WERI-Rb-1 (cell line): Measurements from ENCODE around the gene SLC39A7.
A peak's percentile ranks its signal among the peaks of the same experiment; 100 is the strongest.

Source experiments
- DNase-seq: peaks from one replicate; pipeline ENCODE4 v3.0.0-alpha.2; 2020
- H3K27ac ChIP-seq: fragments of 250-450 bp; sonication (Bioruptor Pico); 2 replicates; pipeline ENCODE4 v1.5.1; 2020; ENCODE audit warnings: mild to moderate bottlenecking, moderate library complexity
- H3K27me3 ChIP-seq: fragments of 250-450 bp; sonication (Bioruptor Pico); 2 replicates; pipeline ENCODE4 v1.5.1; 2021; ENCODE audit warnings: mild to moderate bottlenecking, low read depth, moderate library complexity; ENCODE audit not compliant: insufficient read depth, severe bottlenecking
- H3K36me3 ChIP-seq: fragments of 250-450 bp; sonication (Bioruptor Pico); 2 replicates; pipeline ENCODE4 v1.5.1; 2020; ENCODE audit warnings: mild to moderate bottlenecking, moderate library complexity
- H3K4me3 ChIP-seq: 2 replicates; pipeline ENCODE4 v1.5.1; 2011; ENCODE audit warnings: low read depth, mild to moderate bottlenecking, control low read depth, low read length
- H3K9me3 ChIP-seq: fragments of 250-450 bp; sonication (Bioruptor Pico); 2 replicates; pipeline ENCODE4 v1.5.1; 2021; ENCODE audit warnings: mild to moderate bottlenecking, moderate library complexity; ENCODE audit not compliant: severe bottlenecking
- TF ChIP-seq, protein P1 (sequence below): IDR thresholded peaks from 2 replicates; pipeline ENCODE4 v1.5.1; 2011; ENCODE audit warnings: low read depth, mild to moderate bottlenecking, control low read depth, inconsistent platforms, low read length

SLC39A7 gene

DNA sequence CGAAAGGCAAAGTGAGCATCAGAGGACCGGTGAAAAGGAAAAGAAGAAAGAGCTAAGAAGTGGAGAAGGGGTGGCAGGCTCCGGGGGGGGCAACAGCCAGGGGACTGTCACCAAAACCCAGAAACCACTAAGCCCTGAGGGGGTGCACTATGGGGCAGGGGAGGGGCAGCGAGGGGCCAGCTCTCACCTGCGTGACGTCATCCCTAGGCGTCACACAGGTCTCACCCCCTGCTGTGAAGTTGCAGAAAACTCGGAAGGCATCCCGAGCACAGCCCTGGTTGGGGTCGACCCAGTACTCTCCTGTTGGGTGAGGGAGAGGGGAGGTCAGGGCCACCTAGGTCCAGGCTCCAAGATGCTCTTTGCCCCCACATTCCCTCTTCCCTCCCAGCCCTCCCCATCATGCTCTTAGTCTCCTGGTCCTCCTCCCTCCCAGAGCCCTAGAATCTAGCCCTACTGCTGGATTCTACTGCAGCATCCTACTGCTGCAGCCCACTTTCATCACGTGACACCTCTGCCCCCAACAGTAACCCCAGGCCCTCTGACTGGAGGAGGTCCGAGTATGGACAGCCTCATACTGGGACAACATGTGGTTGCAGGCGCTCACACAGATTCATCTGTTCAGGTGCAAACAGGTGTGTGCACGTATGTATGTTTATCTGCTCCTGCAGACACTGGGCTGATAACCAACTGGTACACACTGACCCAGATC, 35.8 kb upstream of the SLC39A7 start:
- H3K27me3 ChIP-seq, result no peaks in the 10 kb centered on the region
- H3K36me3 ChIP-seq, result no peaks in the 10 kb centered on the region
- DNase-seq, result peak; percentile 8
- no peak overlapping the region for H3K27ac ChIP-seq
- no peaks in the 10 kb centered on the region for H3K9me3 ChIP-seq
- TF ChIP-seq, protein P1, sequence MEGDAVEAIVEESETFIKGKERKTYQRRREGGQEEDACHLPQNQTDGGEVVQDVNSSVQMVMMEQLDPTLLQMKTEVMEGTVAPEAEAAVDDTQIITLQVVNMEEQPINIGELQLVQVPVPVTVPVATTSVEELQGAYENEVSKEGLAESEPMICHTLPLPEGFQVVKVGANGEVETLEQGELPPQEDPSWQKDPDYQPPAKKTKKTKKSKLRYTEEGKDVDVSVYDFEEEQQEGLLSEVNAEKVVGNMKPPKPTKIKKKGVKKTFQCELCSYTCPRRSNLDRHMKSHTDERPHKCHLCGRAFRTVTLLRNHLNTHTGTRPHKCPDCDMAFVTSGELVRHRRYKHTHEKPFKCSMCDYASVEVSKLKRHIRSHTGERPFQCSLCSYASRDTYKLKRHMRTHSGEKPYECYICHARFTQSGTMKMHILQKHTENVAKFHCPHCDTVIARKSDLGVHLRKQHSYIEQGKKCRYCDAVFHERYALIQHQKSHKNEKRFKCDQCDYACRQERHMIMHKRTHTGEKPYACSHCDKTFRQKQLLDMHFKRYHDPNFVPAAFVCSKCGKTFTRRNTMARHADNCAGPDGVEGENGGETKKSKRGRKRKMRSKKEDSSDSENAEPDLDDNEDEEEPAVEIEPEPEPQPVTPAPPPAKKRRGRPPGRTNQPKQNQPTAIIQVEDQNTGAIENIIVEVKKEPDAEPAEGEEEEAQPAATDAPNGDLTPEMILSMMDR, result no peak
- H3K4me3 ChIP-seq, result no peak overlapping the region

DNA sequence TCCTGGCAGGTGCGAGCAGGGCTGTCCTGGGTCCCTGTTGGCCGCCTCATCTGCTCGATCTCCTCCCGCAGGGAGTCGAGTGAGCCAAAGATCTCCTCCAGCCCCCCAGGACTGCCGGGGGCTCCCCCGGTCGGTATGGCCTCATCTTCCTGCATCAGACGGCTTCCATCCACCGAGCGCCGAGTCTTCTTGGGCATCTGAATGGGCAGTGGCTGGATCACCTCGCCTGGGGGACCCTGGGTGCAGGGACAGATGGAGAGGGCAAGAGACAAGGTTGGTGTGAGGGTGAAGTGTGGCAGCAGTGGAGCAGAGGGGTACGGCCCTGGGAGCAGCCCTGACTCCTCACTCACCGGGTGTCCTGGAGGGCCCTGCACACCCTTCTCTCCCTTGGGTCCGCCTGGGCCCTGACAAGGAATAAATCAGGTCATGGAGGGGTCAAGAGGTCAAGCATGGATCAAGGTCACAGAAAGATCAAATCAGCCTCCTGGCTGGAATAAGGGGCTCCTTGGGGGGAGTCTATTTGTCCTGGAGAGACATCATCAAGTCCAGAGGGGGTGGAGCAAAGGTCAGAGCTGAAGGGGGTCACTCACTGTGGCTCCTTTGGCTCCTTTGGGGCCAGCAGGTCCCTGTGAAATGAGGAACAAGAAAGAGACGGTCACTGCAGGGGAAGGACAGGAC, 34.9 kb upstream of the SLC39A7 start:
- DNase-seq, result peak; percentile 9
- H3K9me3 ChIP-seq, result no peaks in the 10 kb centered on the region
- no peaks in the 10 kb centered on the region for H3K36me3 ChIP-seq
- H3K4me3 ChIP-seq, result no peak overlapping the region
- H3K27me3 ChIP-seq, result no peaks in the 10 kb centered on the region
- TF ChIP-seq, protein P1, result no peak
- H3K27ac ChIP-seq, result no peak overlapping the region

DNA sequence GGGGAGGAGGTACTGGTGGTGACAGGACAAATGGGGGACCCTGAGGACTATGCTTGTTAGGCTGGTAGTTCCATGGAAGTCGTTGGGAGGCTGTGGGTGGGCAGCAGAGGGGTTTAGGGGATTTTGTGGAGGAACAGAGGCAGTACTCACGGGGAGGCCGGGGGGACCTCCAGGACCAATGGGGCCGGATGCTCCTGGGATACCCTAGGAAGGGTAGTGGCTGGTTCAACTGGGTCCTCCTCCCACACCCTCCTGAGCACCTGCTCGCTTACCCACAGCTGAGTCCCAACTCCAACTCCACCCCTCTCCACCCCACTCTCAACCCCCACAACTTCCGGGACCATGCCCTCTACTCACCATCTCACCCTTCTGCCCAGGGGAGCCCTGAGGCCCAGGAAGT, 34.3 kb upstream of the SLC39A7 start:
- H3K4me3 ChIP-seq, result no peak overlapping the region
- no peak for DNase-seq
- H3K27ac ChIP-seq, result no peak overlapping the region

DNA sequence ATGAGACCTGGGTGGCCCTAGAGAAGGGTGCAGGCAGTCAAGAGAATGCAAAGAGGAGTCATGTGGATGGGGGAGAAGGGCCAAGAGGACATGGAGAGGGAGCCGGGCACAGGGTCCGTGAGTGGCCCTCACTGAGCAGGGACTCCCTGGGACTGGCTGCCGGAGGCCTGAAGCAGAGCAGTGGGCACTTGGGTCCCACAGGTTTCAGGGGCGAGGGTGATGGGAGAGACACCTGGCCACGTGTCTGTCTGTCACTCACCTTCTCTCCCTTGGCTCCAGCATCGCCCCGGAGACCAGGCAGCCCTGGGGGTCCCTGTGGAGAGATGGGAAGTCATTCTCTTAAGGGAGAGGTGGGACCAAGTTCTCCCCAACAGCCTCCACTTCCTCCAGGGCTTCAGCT, 33.9 kb upstream of the SLC39A7 start:
- Histone ChIP-seq H3K27ac (no peak overlapping the region), H3K36me3 (no peaks in the 10 kb centered on the region), H3K9me3 (no peaks in the 10 kb centered on the region), H3K4me3 (no peak overlapping the region), H3K27me3 (no peaks in the 10 kb centered on the region)
- no peak for DNase-seq
- TF ChIP-seq, protein P1, result no peak

More for the DNA sequence above, 34.3 kb upstream of the SLC39A7 start:
- H3K9me3 ChIP-seq, result no peaks in the 10 kb centered on the region
- H3K27me3 ChIP-seq, result no peaks in the 10 kb centered on the region
- no peaks in the 10 kb centered on the region for H3K36me3 ChIP-seq
- TF ChIP-seq, protein P1, result no peak

DNA sequence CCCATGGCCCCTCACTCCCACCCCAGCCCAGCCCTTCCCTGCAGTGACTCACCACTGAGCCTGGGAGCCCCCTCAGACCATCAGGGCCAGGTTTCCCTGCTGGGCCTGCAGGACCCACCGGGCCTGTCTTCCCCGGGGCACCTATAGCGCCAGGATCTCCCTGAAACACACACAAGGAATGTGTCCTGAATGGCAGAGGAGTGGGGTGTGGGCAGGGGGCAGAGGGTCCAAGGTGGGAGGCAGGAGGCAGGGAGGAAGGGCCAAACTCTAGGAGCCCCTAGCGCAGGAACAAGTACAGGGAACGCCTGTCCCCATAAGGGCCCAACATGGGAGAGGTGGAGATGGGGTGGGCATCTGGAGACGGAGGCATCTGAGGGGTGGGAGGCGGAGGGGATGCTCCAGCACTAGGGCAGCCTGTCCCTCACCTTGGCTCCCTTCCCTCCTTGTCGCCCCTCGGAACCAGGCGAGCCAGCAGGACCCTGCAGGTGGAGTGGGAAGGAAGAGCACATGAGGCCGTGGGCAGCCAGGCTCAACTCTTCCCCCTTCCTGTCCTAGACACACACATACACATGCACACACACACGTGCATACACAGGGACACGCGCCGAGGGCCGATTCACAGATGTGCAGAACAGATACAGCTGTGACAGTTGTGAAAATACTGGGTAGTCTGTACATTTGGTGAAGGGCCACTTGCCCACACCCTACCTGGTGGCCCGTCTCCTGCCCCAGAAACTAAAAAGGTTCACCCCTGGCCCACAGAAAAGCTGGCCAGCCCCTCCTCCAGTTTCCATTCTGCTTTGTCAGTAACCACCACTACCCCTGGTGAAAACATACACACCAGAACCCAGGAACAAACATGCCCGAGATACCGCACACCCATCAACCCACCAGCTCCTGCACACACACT, 33.0 kb upstream of the SLC39A7 start:
- H3K9me3 ChIP-seq, result no peaks in the 10 kb centered on the region
- H3K27me3 ChIP-seq, result no peaks in the 10 kb centered on the region
- DNase-seq, result no peak
- TF ChIP-seq, protein P1, result no peak
- no peak overlapping the region for H3K27ac ChIP-seq
- no peaks in the 10 kb centered on the region for H3K36me3 ChIP-seq
- H3K4me3 ChIP-seq, result no peak overlapping the region
